ENCODE measurements around the gene ZAP70. TPM values are rescaled to one million over a fixed set of nuclear protein-coding genes. Genes with fewer than 3 reads are reported as not detected.
A peak's percentile ranks its signal among the peaks of the same experiment; 100 is the strongest.

ZAP70 gene
- total and polyA plus RNA-seq, 8 donors = 1.4 to 8.3 (median 2.2) TPM

DNA sequence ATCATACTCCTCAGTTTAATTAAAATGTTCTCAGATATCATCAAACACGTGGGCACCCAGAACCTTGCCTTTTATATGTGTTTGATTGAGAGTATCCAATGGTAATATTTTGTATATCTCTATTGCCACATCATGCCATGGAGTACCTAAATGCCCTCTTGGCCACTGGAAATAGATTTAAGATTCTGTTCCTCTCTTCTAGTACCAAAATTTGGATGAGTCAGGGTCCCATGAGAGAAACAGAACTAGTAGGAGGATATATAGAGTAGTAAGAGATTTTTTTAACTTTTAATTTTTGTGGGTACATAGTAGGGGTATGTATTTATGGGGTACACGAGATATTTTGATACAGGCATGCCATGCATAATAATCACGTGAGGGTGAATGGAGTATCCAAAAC lies 9.6 kb upstream of the ZAP70 start:
- no peak for DNase-seq
- intact Hi-C loops (cut with DNase I) = no loop called here
- Histone ChIP-seq H3K4me3 (no peak overlapping the region), H3K27ac (no peak overlapping the region), H3K36me3 (no peaks in the 10 kb centered on the region), H3K27me3 (peaks cover 0 to 13% of the 10 kb centered on the region in 2 donors), H3K9me3 (no peaks in the 10 kb centered on the region), H3K4me1 (no peaks in the 10 kb centered on the region)
- no peak for ATAC-seq
- TF ChIP-seq CTCF (IDR thresholded peaks at IDR 0.05) = no peak

GRCh38 chr2:97704989-97705388 lies 8.4 kb upstream of the ZAP70 start:
- ATAC-seq (no peak), DNase-seq (no peak)
- Histone ChIP-seq H3K27ac (no peak overlapping the region), H3K4me3 (no peak overlapping the region), H3K36me3 (no peaks in the 10 kb centered on the region), H3K27me3 (peaks cover 0 to 22% of the 10 kb centered on the region in 2 donors), H3K4me1 (no peaks in the 10 kb centered on the region), H3K9me3 (no peaks in the 10 kb centered on the region)
- intact Hi-C loops (cut with DNase I) = no loop called here
- TF ChIP-seq CTCF (IDR thresholded peaks at IDR 0.05) = no peak

DNA sequence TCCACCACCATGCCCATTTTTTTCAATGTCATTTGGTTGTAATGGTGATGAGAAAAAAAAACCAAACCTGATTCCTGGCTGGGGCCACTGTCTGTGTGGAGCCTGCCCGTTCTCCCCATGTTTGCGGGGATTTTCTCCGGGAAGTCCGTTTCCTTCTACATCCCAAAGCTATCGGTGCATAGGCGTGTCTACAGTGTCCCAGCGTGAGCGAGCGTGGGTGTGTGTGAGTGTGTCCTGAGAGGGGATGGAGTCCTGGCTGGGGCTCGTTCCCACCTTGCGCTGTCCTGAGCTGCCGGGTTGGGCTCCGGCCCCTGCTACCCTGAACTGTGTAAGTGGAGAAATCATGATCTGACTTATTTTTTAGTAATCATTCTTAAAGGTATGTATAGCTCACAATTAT lies 7.3 kb upstream of the ZAP70 start:
- Histone ChIP-seq H3K4me3 (no peak overlapping the region), H3K36me3 (no peaks in the 10 kb centered on the region), H3K9me3 (no peaks in the 10 kb centered on the region), H3K27ac (no peak overlapping the region), H3K27me3 (peaks cover 0 to 26% of the 10 kb centered on the region in 2 donors), H3K4me1 (no peaks in the 10 kb centered on the region)
- no peak for TF ChIP-seq CTCF (IDR thresholded peaks at IDR 0.05)
- DNase-seq = no peak
- no peak for ATAC-seq
- intact Hi-C loops (cut with DNase I) = no loop called here

- DNase-seq (no peak), ATAC-seq (no peak)
- H3K27me3 ChIP-seq = peaks cover 0 to 26% of the 10 kb centered on the region in 2 donors
- H3K9me3 ChIP-seq = no peaks in the 10 kb centered on the region
- no peak overlapping the region for H3K4me3 ChIP-seq
- no peak for TF ChIP-seq CTCF (IDR thresholded peaks at IDR 0.05)
- intact Hi-C loops (cut with DNase I) = no loop called here
- H3K4me1 ChIP-seq = no peaks in the 10 kb centered on the region
- H3K36me3 ChIP-seq = no peaks in the 10 kb centered on the region
- no peak overlapping the region for H3K27ac ChIP-seq
Observed at GRCh38 chr2:97706708-97707345, 6.5 kb upstream of the ZAP70 start.

GRCh38 chr2:97707362-97708047 lies 5.9 kb upstream of the ZAP70 start:
- no peaks in the 10 kb centered on the region for H3K36me3 ChIP-seq
- peaks cover 0 to 26% of the 10 kb centered on the region in 2 donors for H3K27me3 ChIP-seq
- TF ChIP-seq CTCF (IDR thresholded peaks at IDR 0.05) = no peak
- no peak for DNase-seq
- no peak overlapping the region for H3K4me3 ChIP-seq
- H3K9me3 ChIP-seq = no peaks in the 10 kb centered on the region
- no peaks in the 10 kb centered on the region for H3K4me1 ChIP-seq
- H3K27ac ChIP-seq = no peak overlapping the region
- ATAC-seq = peak; percentile 69
- intact Hi-C loops (cut with DNase I) = no loop called here
